ENCODE measurements around the gene RARB.

Gene RARB

GRCh38 chr3:25503898-25504301 lies 75.8 kb downstream of the RARB start:
- DNase-seq (ENCODE audit: low spot score) (no peak), FAIRE-seq (no peak)

GRCh38 chr3:25505581-25505980 lies 77.5 kb downstream of the RARB start:
- FAIRE-seq (no peak), DNase-seq (ENCODE audit: low spot score) (no peak)

GRCh38 chr3:25507811-25508210 lies 79.7 kb downstream of the RARB start:
- FAIRE-seq (no peak), DNase-seq (ENCODE audit: low spot score) (no peak)

- FAIRE-seq (no peak), DNase-seq (ENCODE audit: low spot score) (no peak)
These were observed 80.4 kb downstream of the RARB start for GRCh38 chr3:25508433-25508832.

- DNase-seq (ENCODE audit: low spot score): peak; percentile 62
- no peak for FAIRE-seq
These were observed 80.8 kb downstream of the RARB start for GRCh38 chr3:25508901-25509300.

GRCh38 chr3:25510797-25511196 lies 82.7 kb downstream of the RARB start:
- DNase-seq (ENCODE audit: low spot score): no peak
- FAIRE-seq: no peak

- DNase-seq (ENCODE audit: low spot score) (no peak), FAIRE-seq (no peak)
These were observed 84.1 kb downstream of the RARB start for GRCh38 chr3:25511972-25512721.

- FAIRE-seq (no peak), DNase-seq (ENCODE audit: low spot score) (no peak)
These were observed 85.7 kb downstream of the RARB start for GRCh38 chr3:25513642-25514266.

GRCh38 chr3:25515171-25515570 lies 87.1 kb downstream of the RARB start:
- DNase-seq (ENCODE audit: low spot score): no peak
- no peak for FAIRE-seq

GRCh38 chr3:25520926-25521559 lies 93.0 kb downstream of the RARB start:
- no peak for FAIRE-seq
- DNase-seq (ENCODE audit: low spot score): no peak

GRCh38 chr3:25527336-25527735 lies 99.3 kb downstream of the RARB start:
- no peak for DNase-seq (ENCODE audit: low spot score)
- no peak for FAIRE-seq

GRCh38 chr3:25527801-25528200 lies 99.7 kb downstream of the RARB start:
- DNase-seq (ENCODE audit: low spot score) (no peak), FAIRE-seq (no peak)

GRCh38 chr3:25531971-25532370 lies 103.9 kb downstream of the RARB start:
- DNase-seq (ENCODE audit: low spot score): no peak
- no peak for FAIRE-seq

GRCh38 chr3:25532431-25533162 lies 104.5 kb downstream of the RARB start:
- DNase-seq (ENCODE audit: low spot score) (no peak), FAIRE-seq (no peak)

- DNase-seq (ENCODE audit: low spot score) (no peak), FAIRE-seq (no peak)
These were observed 105.3 kb downstream of the RARB start for GRCh38 chr3:25533399-25533798.

- FAIRE-seq: no peak
- no peak for DNase-seq (ENCODE audit: low spot score)
These were observed 105.9 kb downstream of the RARB start for GRCh38 chr3:25534007-25534406.

- no peak for FAIRE-seq
These were observed 108.7 kb downstream of the RARB start for GRCh38 chr3:25536521-25537391.

GRCh38 chr3:25537516-25537915 lies 109.5 kb downstream of the RARB start:
- no peak for FAIRE-seq
- DNase-seq (ENCODE audit: low spot score): no peak

More at GRCh38 chr3:25536521-25537391, 108.7 kb downstream of the RARB start:
- no peak for DNase-seq (ENCODE audit: low spot score)

GRCh38 chr3:25540273-25540672 lies 112.2 kb downstream of the RARB start:
- no peak for FAIRE-seq

GRCh38 chr3:25542492-25543039 lies 114.5 kb downstream of the RARB start:
- DNase-seq (ENCODE audit: low spot score) (no peak), FAIRE-seq (no peak)

More at GRCh38 chr3:25540273-25540672, 112.2 kb downstream of the RARB start:
- DNase-seq (ENCODE audit: low spot score): no peak

GRCh38 chr3:25547103-25547502 lies 119.0 kb downstream of the RARB start:
- FAIRE-seq (no peak), DNase-seq (ENCODE audit: low spot score) (no peak)

Data from urothelium cell line (cell line).